ENCODE data around the gene PTPRD.

PTPRD gene

DNA sequence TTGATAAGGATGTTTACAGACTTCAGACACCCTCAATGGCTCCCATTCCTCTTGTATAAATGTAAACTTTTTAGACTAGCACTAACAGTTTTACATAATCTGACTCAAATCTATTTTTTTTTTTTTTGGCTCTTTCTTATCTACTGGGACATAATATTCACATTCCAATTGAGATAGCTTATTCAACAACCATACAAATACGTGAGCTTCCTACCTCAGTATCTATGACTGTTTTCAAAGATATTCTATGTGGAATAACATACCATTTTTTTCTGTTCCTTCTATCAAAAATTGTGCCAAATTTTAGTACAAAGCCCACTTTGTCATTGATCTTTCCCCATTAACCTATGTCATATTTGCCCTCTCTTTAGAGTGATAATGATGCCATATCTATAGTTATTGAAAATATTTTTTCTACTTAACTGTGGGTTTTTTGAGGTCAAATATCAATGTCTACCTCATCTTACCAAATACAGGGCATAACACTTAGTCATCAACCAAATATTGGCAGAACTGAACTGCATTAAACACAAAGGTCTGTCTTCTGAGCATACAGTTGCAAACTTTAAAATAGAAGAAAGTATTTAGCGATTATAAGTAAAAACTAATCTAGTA, 482.6 kb downstream of the PTPRD start:
- H3K79me2 ChIP-seq (ENCODE audit: insufficient read depth, low read depth), result no peaks in the 10 kb centered on the region
- no peak overlapping the region for H3K27ac ChIP-seq
- no peaks in the 10 kb centered on the region for H4K20me1 ChIP-seq (ENCODE audit: insufficient read depth)
- no peak overlapping the region for H3K4me2 ChIP-seq
- H3K4me3 ChIP-seq (IDR thresholded peaks at IDR 0.05; ENCODE audit: insufficient read depth, low read depth, low read length), result no peak overlapping the region
- H3K9ac ChIP-seq, result no peak overlapping the region
- no peaks in the 10 kb centered on the region for H3K27me3 ChIP-seq (ENCODE audit: insufficient read depth, low read depth)
- TF ChIP-seq, protein P1, sequence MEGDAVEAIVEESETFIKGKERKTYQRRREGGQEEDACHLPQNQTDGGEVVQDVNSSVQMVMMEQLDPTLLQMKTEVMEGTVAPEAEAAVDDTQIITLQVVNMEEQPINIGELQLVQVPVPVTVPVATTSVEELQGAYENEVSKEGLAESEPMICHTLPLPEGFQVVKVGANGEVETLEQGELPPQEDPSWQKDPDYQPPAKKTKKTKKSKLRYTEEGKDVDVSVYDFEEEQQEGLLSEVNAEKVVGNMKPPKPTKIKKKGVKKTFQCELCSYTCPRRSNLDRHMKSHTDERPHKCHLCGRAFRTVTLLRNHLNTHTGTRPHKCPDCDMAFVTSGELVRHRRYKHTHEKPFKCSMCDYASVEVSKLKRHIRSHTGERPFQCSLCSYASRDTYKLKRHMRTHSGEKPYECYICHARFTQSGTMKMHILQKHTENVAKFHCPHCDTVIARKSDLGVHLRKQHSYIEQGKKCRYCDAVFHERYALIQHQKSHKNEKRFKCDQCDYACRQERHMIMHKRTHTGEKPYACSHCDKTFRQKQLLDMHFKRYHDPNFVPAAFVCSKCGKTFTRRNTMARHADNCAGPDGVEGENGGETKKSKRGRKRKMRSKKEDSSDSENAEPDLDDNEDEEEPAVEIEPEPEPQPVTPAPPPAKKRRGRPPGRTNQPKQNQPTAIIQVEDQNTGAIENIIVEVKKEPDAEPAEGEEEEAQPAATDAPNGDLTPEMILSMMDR (conservative IDR thresholded peaks at IDR 0.05; ENCODE audit: low read depth, low read length), result no peak
- no peaks in the 10 kb centered on the region for H3K36me3 ChIP-seq (ENCODE audit: insufficient read depth)
- no peaks in the 10 kb centered on the region for H3K4me1 ChIP-seq (ENCODE audit: low read depth, poor library complexity, severe bottlenecking)
- H2AFZ ChIP-seq (ENCODE audit: low read depth), result no peak overlapping the region

- Histone ChIP-seq H3K4me2 (no peak overlapping the region), H3K36me3 (ENCODE audit: insufficient read depth) (no peaks in the 10 kb centered on the region)
These were observed 484.9 kb downstream of the PTPRD start for GRCh38 chr9:10127867-10128266.

DNA sequence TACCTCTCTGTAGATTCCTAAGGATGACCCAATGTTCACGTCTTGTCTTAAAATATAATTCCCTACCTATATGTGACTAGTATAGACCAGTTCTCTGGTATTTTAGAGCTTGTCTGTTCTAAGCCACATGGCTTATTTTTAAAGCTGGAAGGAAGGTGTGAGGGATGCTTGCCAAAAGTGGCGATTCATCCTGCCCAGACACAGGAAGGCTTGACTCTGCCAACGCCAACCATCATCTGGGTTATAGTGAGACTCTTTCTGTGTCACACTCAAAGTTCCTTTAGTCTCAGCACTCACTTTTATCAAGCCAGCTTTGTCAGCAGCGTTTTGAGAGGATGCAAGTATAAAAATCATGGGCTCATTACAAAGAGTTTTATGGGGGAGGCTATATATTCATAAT, 500.0 kb downstream of the PTPRD start:
- no peaks in the 10 kb centered on the region for H3K27me3 ChIP-seq (ENCODE audit: insufficient read depth, low read depth)
- H4K20me1 ChIP-seq (ENCODE audit: insufficient read depth), result no peaks in the 10 kb centered on the region
- H3K4me1 ChIP-seq (ENCODE audit: low read depth, poor library complexity, severe bottlenecking), result no peaks in the 10 kb centered on the region
- H3K9ac ChIP-seq, result no peak overlapping the region
- H3K4me2 ChIP-seq, result no peak overlapping the region
- TF ChIP-seq, protein P1 (conservative IDR thresholded peaks at IDR 0.05; ENCODE audit: low read depth, low read length), result no peak
- no peak overlapping the region for H3K4me3 ChIP-seq (IDR thresholded peaks at IDR 0.05; ENCODE audit: insufficient read depth, low read depth, low read length)
- H3K27ac ChIP-seq, result no peak overlapping the region
- H2AFZ ChIP-seq (ENCODE audit: low read depth), result no peak overlapping the region
- H3K79me2 ChIP-seq (ENCODE audit: insufficient read depth, low read depth), result no peaks in the 10 kb centered on the region
- H3K36me3 ChIP-seq (ENCODE audit: insufficient read depth), result no peaks in the 10 kb centered on the region

More at GRCh38 chr9:10127867-10128266, 484.9 kb downstream of the PTPRD start:
- Histone ChIP-seq H3K9ac (no peak overlapping the region), H3K27ac (no peak overlapping the region), H3K4me3 (IDR thresholded peaks at IDR 0.05; ENCODE audit: insufficient read depth, low read depth, low read length) (no peak overlapping the region), H2AFZ (ENCODE audit: low read depth) (no peak overlapping the region), H3K79me2 (ENCODE audit: insufficient read depth, low read depth) (no peaks in the 10 kb centered on the region), H3K4me1 (ENCODE audit: low read depth, poor library complexity, severe bottlenecking) (no peaks in the 10 kb centered on the region), H4K20me1 (ENCODE audit: insufficient read depth) (no peaks in the 10 kb centered on the region), H3K27me3 (ENCODE audit: insufficient read depth, low read depth) (no peaks in the 10 kb centered on the region)
- TF ChIP-seq, protein P1 (conservative IDR thresholded peaks at IDR 0.05; ENCODE audit: low read depth, low read length), result no peak

DNA sequence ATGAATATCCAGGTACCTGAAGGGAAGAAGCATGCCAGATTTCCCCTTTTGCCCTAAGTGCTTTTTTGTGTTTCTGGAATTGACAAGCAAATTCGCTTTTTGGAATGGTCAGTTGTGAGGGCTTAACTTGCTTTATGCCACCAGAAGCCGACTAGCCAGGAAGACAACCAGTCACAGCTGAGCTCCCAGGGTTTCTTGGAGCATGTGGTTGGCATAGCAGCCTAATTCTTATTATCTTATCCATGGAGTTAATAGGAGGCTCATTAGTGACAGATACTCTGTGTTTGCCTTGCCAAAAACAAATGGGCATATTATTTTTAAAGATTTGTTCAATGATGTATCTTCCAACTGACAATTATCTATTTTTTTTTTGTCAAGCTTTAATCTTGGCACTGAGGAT, 500.7 kb downstream of the PTPRD start:
- Histone ChIP-seq H3K9ac (no peak overlapping the region), H3K27me3 (ENCODE audit: insufficient read depth, low read depth) (no peaks in the 10 kb centered on the region), H4K20me1 (ENCODE audit: insufficient read depth) (no peaks in the 10 kb centered on the region), H2AFZ (ENCODE audit: low read depth) (no peak overlapping the region), H3K4me1 (ENCODE audit: low read depth, poor library complexity, severe bottlenecking) (no peaks in the 10 kb centered on the region), H3K36me3 (ENCODE audit: insufficient read depth) (no peaks in the 10 kb centered on the region), H3K4me3 (IDR thresholded peaks at IDR 0.05; ENCODE audit: insufficient read depth, low read depth, low read length) (no peak overlapping the region), H3K79me2 (ENCODE audit: insufficient read depth, low read depth) (no peaks in the 10 kb centered on the region), H3K27ac (no peak overlapping the region), H3K4me2 (no peak overlapping the region)
- TF ChIP-seq, protein P1 (conservative IDR thresholded peaks at IDR 0.05; ENCODE audit: low read depth, low read length), result no peak

All from KMS-11 (cell line).